VCaP (cell line): Measurements from ENCODE around the gene KIF5A.

Source experiments
- H3K27ac ChIP-seq: fragments of 450-650 bp; 2 replicates; pipeline ENCODE4 v1.5.1; 2017
- CTCF ChIP-seq: fragments of 450-650 bp; conservative IDR thresholded peaks from 2 replicates; pipeline ENCODE4 v1.5.1; 2017; ENCODE audit warnings: mild to moderate bottlenecking, moderate library complexity

KIF5A gene

GRCh38 chr12:57523706-57524614 lies 25.9 kb upstream of the KIF5A start:
- TF ChIP-seq CTCF, result no peak
- peak overlapping the region; percentile 99 for H3K27ac ChIP-seq

- peak overlapping the region; percentile 99 for H3K27ac ChIP-seq
- TF ChIP-seq CTCF, result no peak
These were observed 24.8 kb upstream of the KIF5A start for GRCh38 chr12:57524814-57525614.

- TF ChIP-seq CTCF, result no peak
- H3K27ac ChIP-seq, result peak overlapping the region; percentile 99
These were observed 24.0 kb upstream of the KIF5A start for GRCh38 chr12:57525615-57526383.

- TF ChIP-seq CTCF, result no peak
- peak overlapping the region; percentile 99 for H3K27ac ChIP-seq
These were observed 23.2 kb upstream of the KIF5A start for GRCh38 chr12:57526477-57527126.

- peak overlapping the region; percentile 99 for H3K27ac ChIP-seq
- TF ChIP-seq CTCF, result no peak
These were observed 22.7 kb upstream of the KIF5A start for GRCh38 chr12:57527184-57527583.

GRCh38 chr12:57528176-57528575 lies 21.7 kb upstream of the KIF5A start:
- H3K27ac ChIP-seq, result peak overlapping the region; percentile 99; the same call in 1 of the 2 replicates
- TF ChIP-seq CTCF, result no peak
